ENCODE measurements around the gene WSB2.
"Not testable (repeated sequence)": the region's sequence is repeated elsewhere in the genome, so short reads cannot be mapped to it uniquely, and the experiment has no call there.

Gene WSB2

DNA sequence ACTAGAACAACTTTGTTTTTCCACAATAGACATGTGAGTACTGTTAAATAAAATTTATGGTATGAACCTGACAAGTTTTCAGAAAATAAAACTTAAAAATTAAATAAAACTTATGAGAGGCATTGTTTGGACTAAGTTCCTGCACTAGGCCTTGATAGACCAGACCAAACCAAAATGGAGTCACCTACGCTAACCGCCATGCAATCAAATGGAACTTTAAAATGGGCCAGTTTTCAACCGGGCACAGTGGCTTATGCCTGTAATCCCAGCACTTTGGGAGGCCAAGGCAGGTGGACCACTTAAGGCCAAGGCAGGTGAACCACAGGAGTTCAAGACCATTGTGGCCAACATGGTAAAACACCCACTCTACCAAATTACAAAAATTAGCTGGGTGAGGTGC lies 49.6 kb downstream of the WSB2 start:
- no peak overlapping the region for H3K23ac ChIP-seq (ENCODE audit: low read depth, low read length, poor library complexity)
- no peaks in the 10 kb centered on the region for H3K79me1 ChIP-seq (ENCODE audit: low read depth, low read length)
- H3K27ac ChIP-seq (replicated peaks; ENCODE audit: low read length): no peak overlapping the region
- H3K36me3 ChIP-seq (replicated peaks in 1 of 2; ENCODE audit: control insufficient read depth in 2 of 2, insufficient read depth in 2 of 2, low read length in 2 of 2): no peaks in the 10 kb centered on the region
- no peak overlapping the region for H3K4me3 ChIP-seq (ENCODE audit: low read length in 2 of 2)
- no CpG with 5 or more reads among the region's 3 CpGs for WGBS, 2 donors (ENCODE audit: extremely low coverage in 2 of 2, insufficient read length in 2 of 2, insufficient replicate concordance in 1 of 2)
- H3K4me1 ChIP-seq (ENCODE audit: control insufficient read depth in 2 of 2, insufficient read depth in 1 of 2, low read depth in 1 of 2, low read length in 2 of 2): peaks cover 2 to 4% of the 10 kb centered on the region in 2 donors
- H3K9me3 ChIP-seq (replicated peaks in 1 of 2; ENCODE audit: control insufficient read depth in 2 of 2, insufficient read depth in 1 of 2, low read depth in 1 of 2, low read length in 2 of 2): no peaks in the 10 kb centered on the region
- no peak for DNase-seq (ENCODE audit: low spot score)
- H3K14ac ChIP-seq (ENCODE audit: low read length): no peak overlapping the region
- no peak overlapping the region for H4K91ac ChIP-seq (ENCODE audit: low read depth, low read length, poor library complexity)
- no peak overlapping the region for H3K9ac ChIP-seq (ENCODE audit: low read depth, low read length, poor library complexity)
- H3K18ac ChIP-seq (ENCODE audit: low read length): no peak overlapping the region
- H2BK15ac ChIP-seq (ENCODE audit: low read length): no peak overlapping the region
- H2AFZ ChIP-seq (ENCODE audit: low read length): no peak overlapping the region
- no peak overlapping the region for H3K4ac ChIP-seq (ENCODE audit: low read length)
- no peak overlapping the region for H2BK120ac ChIP-seq (ENCODE audit: low read depth, low read length)
- H2BK12ac ChIP-seq (ENCODE audit: low read length): no peak overlapping the region
- no peak overlapping the region for H2AK5ac ChIP-seq (ENCODE audit: low read depth, low read length)
- H3K4me2 ChIP-seq (ENCODE audit: insufficient read depth, low read length, poor library complexity, severe bottlenecking): no peak overlapping the region
- no peaks in the 10 kb centered on the region for H3K27me3 ChIP-seq (ENCODE audit: control insufficient read depth in 3 of 3, insufficient read depth in 3 of 3, low read depth in 1 of 3, low read length in 3 of 3)
- H4K8ac ChIP-seq (ENCODE audit: low read depth, low read length): no peak overlapping the region
- H2BK5ac ChIP-seq (ENCODE audit: low read length): no peak overlapping the region

DNA sequence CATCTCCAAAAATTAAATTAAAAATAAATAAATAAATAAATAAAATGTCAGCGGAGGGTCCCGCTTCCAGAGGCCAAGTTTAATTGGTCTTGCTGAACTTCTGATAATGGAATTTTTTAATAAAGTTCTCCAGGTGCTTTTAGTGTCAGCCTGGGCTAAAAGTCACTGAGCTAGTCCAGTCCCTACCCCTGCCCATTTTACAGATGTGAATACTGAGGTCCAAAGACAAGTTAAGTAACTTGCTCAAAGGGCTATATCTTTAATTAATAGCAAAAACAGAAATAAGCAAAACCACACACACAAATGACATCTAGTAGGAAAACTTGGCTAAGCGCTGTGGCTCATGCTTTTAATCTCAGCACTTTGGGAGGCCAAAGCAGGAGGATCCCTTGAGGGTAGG lies 50.1 kb downstream of the WSB2 start:
- no peak overlapping the region for H3K4me2 ChIP-seq (ENCODE audit: insufficient read depth, low read length, poor library complexity, severe bottlenecking)
- H3K9me3 ChIP-seq (replicated peaks in 1 of 2; ENCODE audit: control insufficient read depth in 2 of 2, insufficient read depth in 1 of 2, low read depth in 1 of 2, low read length in 2 of 2): no peaks in the 10 kb centered on the region
- H3K4ac ChIP-seq (ENCODE audit: low read length): no peak overlapping the region
- no peak overlapping the region for H2AK5ac ChIP-seq (ENCODE audit: low read depth, low read length)
- H3K23ac ChIP-seq (ENCODE audit: low read depth, low read length, poor library complexity): no peak overlapping the region
- H4K91ac ChIP-seq (ENCODE audit: low read depth, low read length, poor library complexity): no peak overlapping the region
- no peak overlapping the region for H3K4me3 ChIP-seq (ENCODE audit: low read length in 2 of 2)
- H2BK15ac ChIP-seq (ENCODE audit: low read length): no peak overlapping the region
- H2BK12ac ChIP-seq (ENCODE audit: low read length): no peak overlapping the region
- H3K36me3 ChIP-seq (replicated peaks in 1 of 2; ENCODE audit: control insufficient read depth in 2 of 2, insufficient read depth in 2 of 2, low read length in 2 of 2): no peaks in the 10 kb centered on the region
- no peaks in the 10 kb centered on the region for H3K27me3 ChIP-seq (ENCODE audit: control insufficient read depth in 3 of 3, insufficient read depth in 3 of 3, low read depth in 1 of 3, low read length in 3 of 3)
- H2BK120ac ChIP-seq (ENCODE audit: low read depth, low read length): no peak overlapping the region
- no CpG with 5 or more reads among the region's 3 CpGs for WGBS, 2 donors (ENCODE audit: extremely low coverage in 2 of 2, insufficient read length in 2 of 2, insufficient replicate concordance in 1 of 2)
- DNase-seq (ENCODE audit: low spot score): no peak
- peaks cover 0 to 1% of the 10 kb centered on the region in 2 donors for H3K4me1 ChIP-seq (ENCODE audit: control insufficient read depth in 2 of 2, insufficient read depth in 1 of 2, low read depth in 1 of 2, low read length in 2 of 2)
- no peak overlapping the region for H3K18ac ChIP-seq (ENCODE audit: low read length)
- no peak overlapping the region for H4K8ac ChIP-seq (ENCODE audit: low read depth, low read length)
- H2BK5ac ChIP-seq (ENCODE audit: low read length): no peak overlapping the region
- H2AFZ ChIP-seq (ENCODE audit: low read length): no peak overlapping the region
- H3K14ac ChIP-seq (ENCODE audit: low read length): no peak overlapping the region
- no peak overlapping the region for H3K27ac ChIP-seq (replicated peaks; ENCODE audit: low read length)
- H3K9ac ChIP-seq (ENCODE audit: low read depth, low read length, poor library complexity): no peak overlapping the region
- no peaks in the 10 kb centered on the region for H3K79me1 ChIP-seq (ENCODE audit: low read depth, low read length)

DNA sequence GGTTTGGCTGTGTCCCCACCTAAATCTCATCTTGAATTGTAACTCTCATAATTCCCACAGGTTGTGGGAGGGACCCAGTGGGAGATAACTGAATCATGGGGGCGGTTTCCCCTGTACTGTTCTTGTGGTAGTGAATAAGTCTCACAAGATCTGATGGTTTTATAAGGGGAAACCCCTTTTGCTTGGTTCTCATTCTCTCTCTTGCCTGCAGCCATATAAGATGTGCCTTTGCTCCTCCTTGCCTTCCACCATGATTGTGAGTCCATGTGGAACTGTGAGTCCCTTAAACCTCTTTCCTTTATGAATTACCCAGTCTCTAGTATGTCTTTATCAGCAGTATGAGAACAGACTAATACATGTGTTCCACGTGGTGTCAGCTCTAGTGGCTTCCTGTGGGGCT lies 61.2 kb downstream of the WSB2 start:
- H3K4me1 ChIP-seq (ENCODE audit: control insufficient read depth in 2 of 2, insufficient read depth in 1 of 2, low read depth in 1 of 2, low read length in 2 of 2); DNase-seq (ENCODE audit: low spot score); H3K14ac ChIP-seq (ENCODE audit: low read length); H2BK12ac ChIP-seq (ENCODE audit: low read length); H4K91ac ChIP-seq (ENCODE audit: low read depth, low read length, poor library complexity); H3K18ac ChIP-seq (ENCODE audit: low read length); H3K4me2 ChIP-seq (ENCODE audit: insufficient read depth, low read length, poor library complexity, severe bottlenecking); H3K23ac ChIP-seq (ENCODE audit: low read depth, low read length, poor library complexity); H3K36me3 ChIP-seq (replicated peaks in 1 of 2; ENCODE audit: control insufficient read depth in 2 of 2, insufficient read depth in 2 of 2, low read length in 2 of 2); H3K9me3 ChIP-seq (replicated peaks in 1 of 2; ENCODE audit: control insufficient read depth in 2 of 2, insufficient read depth in 1 of 2, low read depth in 1 of 2, low read length in 2 of 2); H3K27me3 ChIP-seq (ENCODE audit: control insufficient read depth in 3 of 3, insufficient read depth in 3 of 3, low read depth in 1 of 3, low read length in 3 of 3); H3K4ac ChIP-seq (ENCODE audit: low read length); H2BK120ac ChIP-seq (ENCODE audit: low read depth, low read length); H3K27ac ChIP-seq (replicated peaks; ENCODE audit: low read length); H2BK5ac ChIP-seq (ENCODE audit: low read length); H4K8ac ChIP-seq (ENCODE audit: low read depth, low read length); H2AK5ac ChIP-seq (ENCODE audit: low read depth, low read length); H2BK15ac ChIP-seq (ENCODE audit: low read length); H3K79me1 ChIP-seq (ENCODE audit: low read depth, low read length); H3K9ac ChIP-seq (ENCODE audit: low read depth, low read length, poor library complexity); H3K4me3 ChIP-seq (ENCODE audit: low read length in 2 of 2): not testable (repeated sequence)
- WGBS, 2 donors (ENCODE audit: extremely low coverage in 2 of 2, insufficient read length in 2 of 2, insufficient replicate concordance in 1 of 2): no CpG with 5 or more reads among the region's 2 CpGs
- peak overlapping the region; percentile 45 for H2AFZ ChIP-seq (ENCODE audit: low read length)

DNA sequence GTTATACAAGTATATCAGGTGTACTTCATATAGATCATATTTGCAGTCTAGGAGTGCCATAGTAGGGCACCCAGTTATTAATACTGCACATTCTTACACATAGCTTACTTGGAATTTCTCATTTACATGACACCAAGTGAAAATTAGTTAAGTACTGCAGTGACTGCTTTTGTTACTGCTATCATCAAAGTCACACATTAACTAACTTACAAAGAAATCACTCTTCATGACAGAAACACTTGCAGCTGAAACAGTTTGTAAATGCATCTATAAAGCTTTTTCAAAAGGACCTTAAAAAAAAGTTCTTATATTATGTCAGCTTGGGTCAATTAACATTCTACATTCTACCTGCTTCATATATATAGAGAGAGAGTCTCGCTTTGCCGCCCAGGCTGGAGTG lies 62.3 kb downstream of the WSB2 start:
- no CpG with 5 or more reads among the region's 2 CpGs for WGBS, 2 donors (ENCODE audit: extremely low coverage in 2 of 2, insufficient read length in 2 of 2, insufficient replicate concordance in 1 of 2)
- no peak overlapping the region for H3K14ac ChIP-seq (ENCODE audit: low read length)

More for the DNA sequence above, 62.3 kb downstream of the WSB2 start:
- Histone ChIP-seq H3K18ac (ENCODE audit: low read length) (no peak overlapping the region), H3K4me1 (ENCODE audit: control insufficient read depth in 2 of 2, insufficient read depth in 1 of 2, low read depth in 1 of 2, low read length in 2 of 2) (no peaks in the 10 kb centered on the region), H2BK12ac (ENCODE audit: low read length) (no peak overlapping the region), H3K9ac (ENCODE audit: low read depth, low read length, poor library complexity) (no peak overlapping the region), H4K8ac (ENCODE audit: low read depth, low read length) (no peak overlapping the region), H3K79me1 (ENCODE audit: low read depth, low read length) (no peaks in the 10 kb centered on the region), H2BK120ac (ENCODE audit: low read depth, low read length) (no peak overlapping the region), H3K27me3 (ENCODE audit: control insufficient read depth in 3 of 3, insufficient read depth in 3 of 3, low read depth in 1 of 3, low read length in 3 of 3) (peaks cover 0 to 2% (median 0%) of the 10 kb centered on the region in 3 experiments), H2BK5ac (ENCODE audit: low read length) (no peak overlapping the region), H2AK5ac (ENCODE audit: low read depth, low read length) (no peak overlapping the region), H3K27ac (replicated peaks; ENCODE audit: low read length) (no peak overlapping the region), H3K4me2 (ENCODE audit: insufficient read depth, low read length, poor library complexity, severe bottlenecking) (no peak overlapping the region), H3K23ac (ENCODE audit: low read depth, low read length, poor library complexity) (no peak overlapping the region), H3K4ac (ENCODE audit: low read length) (no peak overlapping the region), H3K36me3 (replicated peaks in 1 of 2; ENCODE audit: control insufficient read depth in 2 of 2, insufficient read depth in 2 of 2, low read length in 2 of 2) (no peaks in the 10 kb centered on the region), H2AFZ (ENCODE audit: low read length) (no peak overlapping the region), H3K9me3 (replicated peaks in 1 of 2; ENCODE audit: control insufficient read depth in 2 of 2, insufficient read depth in 1 of 2, low read depth in 1 of 2, low read length in 2 of 2) (no peaks in the 10 kb centered on the region), H2BK15ac (ENCODE audit: low read length) (no peak overlapping the region), H3K4me3 (ENCODE audit: low read length in 2 of 2) (no peak overlapping the region), H4K91ac (ENCODE audit: low read depth, low read length, poor library complexity) (no peak overlapping the region)
- DNase-seq (ENCODE audit: low spot score): no peak

Measured in neuronal stem cell (in vitro differentiated cells).